Fibroblast of the aortic adventitia (primary cell): ENCODE results near the gene ANO5. TPM values are rescaled to one million over a fixed set of nuclear protein-coding genes. Genes with fewer than 3 reads are reported as not detected.

Source experiments
- DNase-seq: peaks from one replicate; pipeline ENCODE4 v3.0.0-alpha.2; 2010; ENCODE audit warnings: low read depth
- H3K4me3 ChIP-seq: 2 replicates; pipeline ENCODE4 v1.5.1; 2011; ENCODE audit warnings: low read depth, mild to moderate bottlenecking, control low read depth, low read length, moderate library complexity
- total RNA-seq: library from RNA; depleted of rRNA; stranded (reverse); fragments of >200 nt; gene quantifications from 2 replicates; pipeline ENCODE4 v1.2.3, GENCODE V29; 2012; ENCODE audit warnings: low replicate concordance
- TF ChIP-seq, protein P1 (sequence below): IDR thresholded peaks from 2 replicates; pipeline ENCODE4 v1.5.1; 2011; ENCODE audit warnings: mild to moderate bottlenecking, low read length, control low read depth, inconsistent platforms; ENCODE audit not compliant: insufficient read depth

Gene ANO5, protein sequence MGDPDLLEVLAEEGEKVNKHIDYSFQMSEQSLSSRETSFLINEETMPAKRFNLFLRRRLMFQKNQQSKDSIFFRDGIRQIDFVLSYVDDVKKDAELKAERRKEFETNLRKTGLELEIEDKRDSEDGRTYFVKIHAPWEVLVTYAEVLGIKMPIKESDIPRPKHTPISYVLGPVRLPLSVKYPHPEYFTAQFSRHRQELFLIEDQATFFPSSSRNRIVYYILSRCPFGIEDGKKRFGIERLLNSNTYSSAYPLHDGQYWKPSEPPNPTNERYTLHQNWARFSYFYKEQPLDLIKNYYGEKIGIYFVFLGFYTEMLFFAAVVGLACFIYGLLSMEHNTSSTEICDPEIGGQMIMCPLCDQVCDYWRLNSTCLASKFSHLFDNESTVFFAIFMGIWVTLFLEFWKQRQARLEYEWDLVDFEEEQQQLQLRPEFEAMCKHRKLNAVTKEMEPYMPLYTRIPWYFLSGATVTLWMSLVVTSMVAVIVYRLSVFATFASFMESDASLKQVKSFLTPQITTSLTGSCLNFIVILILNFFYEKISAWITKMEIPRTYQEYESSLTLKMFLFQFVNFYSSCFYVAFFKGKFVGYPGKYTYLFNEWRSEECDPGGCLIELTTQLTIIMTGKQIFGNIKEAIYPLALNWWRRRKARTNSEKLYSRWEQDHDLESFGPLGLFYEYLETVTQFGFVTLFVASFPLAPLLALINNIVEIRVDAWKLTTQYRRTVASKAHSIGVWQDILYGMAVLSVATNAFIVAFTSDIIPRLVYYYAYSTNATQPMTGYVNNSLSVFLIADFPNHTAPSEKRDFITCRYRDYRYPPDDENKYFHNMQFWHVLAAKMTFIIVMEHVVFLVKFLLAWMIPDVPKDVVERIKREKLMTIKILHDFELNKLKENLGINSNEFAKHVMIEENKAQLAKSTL
- total RNA-seq: 0.16 TPM in 1 of 2 replicates, not detected in the other

DNA sequence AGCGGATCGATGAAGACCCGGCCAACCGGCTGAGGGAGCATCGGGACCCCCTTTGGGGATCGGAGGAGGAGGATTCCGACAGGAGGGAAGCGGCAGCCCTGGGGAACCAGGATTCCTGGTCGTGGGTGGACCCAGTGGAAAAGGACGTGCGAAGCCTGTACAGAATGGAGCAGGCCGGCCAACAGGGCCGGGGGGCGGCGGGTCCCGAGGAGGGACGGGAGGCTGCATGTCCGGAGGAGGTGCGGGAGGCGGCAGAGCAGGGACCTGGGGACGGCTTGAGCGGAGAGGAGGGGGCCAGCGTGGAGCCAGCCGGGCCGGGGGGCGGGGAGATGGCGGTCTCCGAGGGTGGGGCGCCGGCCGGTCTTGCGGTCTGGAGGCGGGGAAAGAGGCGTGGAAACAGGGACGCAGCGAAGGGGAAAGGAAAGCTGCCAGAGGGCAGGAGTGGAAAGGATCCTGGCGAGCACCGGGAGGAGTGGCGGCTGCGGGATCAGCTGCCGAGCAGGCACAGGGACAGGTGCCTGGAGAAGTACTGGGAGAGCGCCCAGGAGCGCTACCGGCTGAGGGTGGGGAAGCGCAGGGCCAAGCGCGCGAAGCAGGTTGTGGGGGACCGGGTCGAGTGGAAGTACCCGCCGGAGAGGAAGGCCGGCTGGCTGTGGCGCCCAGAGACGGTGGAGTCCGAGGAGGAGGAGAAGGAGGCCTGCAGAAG lies at the start of gene ANO5:
Gene ANO5, plus strand, starts transcription at position 444 of the 706 bp plus-strand sequence. CDS start 408 bp downstream, outside the sequence.
- no peak for DNase-seq
- TF ChIP-seq, protein P1, sequence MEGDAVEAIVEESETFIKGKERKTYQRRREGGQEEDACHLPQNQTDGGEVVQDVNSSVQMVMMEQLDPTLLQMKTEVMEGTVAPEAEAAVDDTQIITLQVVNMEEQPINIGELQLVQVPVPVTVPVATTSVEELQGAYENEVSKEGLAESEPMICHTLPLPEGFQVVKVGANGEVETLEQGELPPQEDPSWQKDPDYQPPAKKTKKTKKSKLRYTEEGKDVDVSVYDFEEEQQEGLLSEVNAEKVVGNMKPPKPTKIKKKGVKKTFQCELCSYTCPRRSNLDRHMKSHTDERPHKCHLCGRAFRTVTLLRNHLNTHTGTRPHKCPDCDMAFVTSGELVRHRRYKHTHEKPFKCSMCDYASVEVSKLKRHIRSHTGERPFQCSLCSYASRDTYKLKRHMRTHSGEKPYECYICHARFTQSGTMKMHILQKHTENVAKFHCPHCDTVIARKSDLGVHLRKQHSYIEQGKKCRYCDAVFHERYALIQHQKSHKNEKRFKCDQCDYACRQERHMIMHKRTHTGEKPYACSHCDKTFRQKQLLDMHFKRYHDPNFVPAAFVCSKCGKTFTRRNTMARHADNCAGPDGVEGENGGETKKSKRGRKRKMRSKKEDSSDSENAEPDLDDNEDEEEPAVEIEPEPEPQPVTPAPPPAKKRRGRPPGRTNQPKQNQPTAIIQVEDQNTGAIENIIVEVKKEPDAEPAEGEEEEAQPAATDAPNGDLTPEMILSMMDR: no peak
- peak within 1 kb of the TSS; percentile 18 for H3K4me3 ChIP-seq

DNA sequence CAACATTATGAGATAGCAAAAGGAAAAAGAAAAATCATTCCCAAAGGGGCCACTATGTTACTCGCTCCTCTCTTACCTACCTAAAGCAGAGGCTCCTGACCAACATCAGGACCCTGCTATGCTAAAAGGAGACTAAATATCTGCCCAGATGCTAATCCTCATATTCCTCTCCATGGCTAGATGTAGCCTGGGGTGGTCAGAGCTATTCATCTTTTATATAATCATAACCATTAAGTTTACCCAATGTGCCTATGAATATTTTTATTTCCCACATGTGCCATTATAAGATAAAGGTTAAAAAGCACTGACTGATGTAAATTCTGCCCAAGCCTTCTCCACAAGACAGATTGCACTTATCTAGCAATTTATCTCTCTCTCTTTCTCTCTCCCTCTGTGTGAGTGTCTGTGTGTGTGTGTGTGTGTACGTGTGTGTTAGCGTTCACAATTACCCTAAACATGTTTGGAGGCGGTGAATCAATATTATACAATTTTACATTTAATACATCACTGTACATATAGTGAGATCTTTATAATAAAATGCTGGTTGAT lies 41.2 kb upstream of the ANO5 start:
- TF ChIP-seq, protein P1: no peak
- no peak for DNase-seq
- no peak overlapping the region for H3K4me3 ChIP-seq

DNA sequence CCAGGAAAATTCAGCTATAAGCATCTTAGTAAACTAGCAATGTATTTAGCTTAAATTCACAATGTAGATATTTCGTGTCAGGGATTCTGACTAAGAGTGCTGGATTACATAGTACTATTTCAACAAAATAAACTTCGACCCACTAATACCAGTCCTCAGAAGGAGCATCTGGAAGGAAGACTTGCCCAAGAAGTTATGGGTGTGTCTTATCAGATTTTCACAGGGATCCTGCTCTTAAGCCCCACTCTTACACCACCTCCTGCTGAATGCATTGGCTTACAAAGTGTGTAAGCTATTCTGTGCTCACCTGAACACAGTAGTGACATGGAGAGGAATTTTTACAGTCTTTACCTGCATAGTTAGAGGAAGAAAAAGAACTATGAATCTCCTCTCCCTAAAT lies 35.4 kb upstream of the ANO5 start:
- H3K4me3 ChIP-seq: no peak overlapping the region
- no peak for DNase-seq
- TF ChIP-seq, protein P1: no peak

DNA sequence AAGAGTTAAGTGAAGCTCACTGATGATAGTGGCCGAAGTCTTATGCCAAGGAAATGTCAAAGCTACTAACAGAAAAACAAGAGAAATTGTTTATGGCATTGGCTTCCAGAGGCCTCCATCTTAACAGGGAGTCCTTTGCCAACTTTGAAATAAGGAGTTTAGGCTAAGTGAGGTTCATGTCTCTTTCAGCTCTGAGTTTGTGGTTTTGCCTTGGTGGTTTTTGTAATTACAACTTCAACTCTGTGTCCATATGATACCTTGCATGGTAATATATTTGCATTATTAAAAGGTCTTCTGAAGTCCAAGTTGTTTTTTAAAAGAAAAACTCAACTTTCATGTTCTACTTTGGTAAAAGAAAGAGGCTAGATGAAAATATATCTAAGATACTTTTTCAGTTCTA lies 31.4 kb upstream of the ANO5 start:
- TF ChIP-seq, protein P1: no peak

GRCh38 chr11:22162756-22163155 lies 30.1 kb upstream of the ANO5 start:
- no peak overlapping the region for H3K4me3 ChIP-seq
- no peak for DNase-seq
- TF ChIP-seq, protein P1: no peak

More for the DNA sequence above, 31.4 kb upstream of the ANO5 start:
- H3K4me3 ChIP-seq: no peak overlapping the region
- DNase-seq: no peak

GRCh38 chr11:22163394-22163797 lies 29.5 kb upstream of the ANO5 start:
- TF ChIP-seq, protein P1: no peak
- no peak for DNase-seq
- H3K4me3 ChIP-seq: no peak overlapping the region
